Renal pelvis (tissue), 4 donors: ENCODE data around the gene PRKRA. TPM values are rescaled to one million over a fixed set of nuclear protein-coding genes. Genes with fewer than 3 reads are reported as not detected.
A peak's percentile ranks its signal among the peaks of the same experiment; 100 is the strongest.
"Not testable (repeated sequence)": the region's sequence is repeated elsewhere in the genome, so short reads cannot be mapped to it uniquely, and the experiment has no call there.

ENCODE experiments used
- DNase-seq: peaks from one replicate; pipeline ENCODE4 v3.0.0-alpha.2; 2013
- polyA plus RNA-seq, 3 donors: library from polyadenylated mRNA; unstranded; fragments of 120-200 nt; gene quantifications; one replicate each; pipeline ENCODE4 v1.2.1, GENCODE V29; 2013; ENCODE audit not compliant: insufficient read length in 3 of 3

Gene PRKRA
- polyA plus RNA-seq, 3 donors: 69.7 to 83.7 (median 79.1) TPM

GRCh38 chr2:178418426-178418825 lies 32.5 kb downstream of the PRKRA start:
- no peak for DNase-seq

GRCh38 chr2:178417916-178418315 lies 33.1 kb downstream of the PRKRA start:
- DNase-seq: no peak

DNA sequence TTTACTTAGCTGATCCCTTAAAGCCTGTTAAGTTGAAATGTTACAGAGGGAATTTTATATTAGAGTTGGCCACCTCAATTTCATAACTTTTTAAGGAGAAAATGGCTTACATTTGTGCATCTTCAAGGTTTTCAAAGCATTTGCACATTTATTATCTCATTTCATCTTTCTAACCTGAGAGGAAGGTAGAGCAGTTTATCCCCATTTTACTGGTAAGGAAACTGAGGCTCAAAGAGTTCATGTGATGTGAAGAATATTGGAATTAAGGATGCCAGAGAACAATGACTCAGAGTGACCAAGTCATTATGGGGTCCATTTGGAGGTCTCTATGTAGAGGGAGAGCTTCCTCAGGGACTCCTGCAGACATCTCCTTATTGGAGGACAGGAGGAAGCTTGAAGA lies 35.0 kb downstream of the PRKRA start:
- DNase-seq: no peak

- DNase-seq: peak; percentile 94
Observed at GRCh38 chr2:178414266-178415247, 36.4 kb downstream of the PRKRA start.

DNA sequence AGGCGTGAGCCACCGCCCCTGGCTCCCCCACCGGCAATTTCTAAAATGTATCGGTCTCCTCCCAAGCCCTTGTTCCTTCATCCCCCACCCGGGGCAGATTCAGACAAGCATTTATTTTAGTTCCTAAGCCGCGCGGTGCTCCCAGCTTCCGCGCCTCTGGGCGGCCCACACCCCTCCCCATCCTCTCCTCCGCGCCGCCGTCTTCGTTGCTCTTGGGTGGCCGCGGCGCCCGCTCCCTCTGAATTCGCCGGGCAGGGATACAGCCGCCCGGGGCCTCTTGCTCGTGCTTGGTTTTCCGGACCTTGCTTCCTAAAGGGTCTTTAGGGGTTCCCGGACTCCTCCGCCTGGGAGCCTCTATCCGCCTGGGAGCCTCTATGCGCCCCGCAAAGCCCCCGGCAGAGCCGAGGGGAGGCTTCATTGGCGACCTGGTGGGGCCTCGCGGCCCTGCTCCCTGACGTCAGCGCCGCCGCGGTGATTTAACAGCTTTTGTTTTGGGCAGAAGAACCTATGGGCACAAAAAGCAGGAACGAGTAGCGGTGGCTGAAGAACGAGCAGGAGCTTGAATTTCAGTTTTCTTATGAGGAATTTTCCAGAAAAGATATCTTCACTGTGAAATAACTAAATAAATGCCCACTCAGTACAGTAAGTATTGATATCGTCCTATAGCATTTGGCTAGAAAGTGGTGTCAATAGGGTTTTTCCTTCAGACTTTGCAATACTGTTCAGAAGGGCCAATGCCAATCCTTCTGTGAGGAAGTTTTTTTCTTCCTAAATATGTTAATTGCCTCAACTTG lies 37.3 kb downstream of the PRKRA start:
- DNase-seq: peak; percentile 82

DNA sequence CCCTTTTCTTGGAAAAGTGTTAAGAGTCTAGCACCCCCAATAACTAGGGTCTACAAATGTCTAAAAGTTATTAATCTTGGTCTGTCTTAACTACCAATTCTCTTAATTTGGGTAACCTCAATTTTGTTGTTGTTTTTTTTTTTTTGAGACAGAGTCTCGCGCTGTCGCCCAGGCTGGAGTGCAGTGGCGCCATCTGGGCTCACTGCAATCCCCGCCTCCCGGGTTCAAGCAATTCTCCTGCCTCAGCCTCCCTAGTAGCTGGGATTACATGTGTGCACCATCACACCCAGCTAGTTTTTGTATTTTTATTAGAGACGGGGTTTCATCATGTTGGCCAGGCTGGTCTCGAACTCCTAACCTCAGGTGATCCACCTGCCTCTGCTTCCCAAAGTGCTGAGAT lies 38.5 kb downstream of the PRKRA start:
- DNase-seq: not testable (repeated sequence)

- no peak for DNase-seq
Observed at GRCh38 chr2:178412047-178412446, 38.9 kb downstream of the PRKRA start.

GRCh38 chr2:178409261-178409660 lies 41.7 kb downstream of the PRKRA start:
- no peak for DNase-seq

DNA sequence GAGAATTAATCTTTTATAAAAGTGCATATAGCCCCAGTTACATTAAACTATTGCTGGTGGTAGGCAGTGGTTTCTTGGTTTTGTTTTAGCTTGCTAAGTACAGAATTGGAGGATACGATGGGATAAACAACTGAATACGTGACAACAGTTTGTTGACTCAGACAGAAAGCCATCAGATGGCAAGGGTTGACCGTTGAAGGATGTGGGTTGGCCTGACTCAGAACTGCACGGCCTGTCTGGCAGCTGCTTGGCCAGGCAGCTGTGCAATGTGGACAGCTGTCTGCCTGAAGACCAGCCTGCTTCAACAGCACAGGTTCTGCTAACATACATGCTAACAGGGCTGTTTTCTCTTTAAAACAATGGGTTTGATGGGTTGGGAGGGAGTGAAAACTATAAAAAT lies 46.6 kb downstream of the PRKRA start:
- DNase-seq: no peak

- no peak for DNase-seq
Observed at GRCh38 chr2:178403671-178404306, 47.2 kb downstream of the PRKRA start.

GRCh38 chr2:178401994-178402437 lies 49.0 kb downstream of the PRKRA start:
- DNase-seq: no peak

- DNase-seq: peak; percentile 41
Observed at GRCh38 chr2:178397002-178397605, 53.9 kb downstream of the PRKRA start.

DNA sequence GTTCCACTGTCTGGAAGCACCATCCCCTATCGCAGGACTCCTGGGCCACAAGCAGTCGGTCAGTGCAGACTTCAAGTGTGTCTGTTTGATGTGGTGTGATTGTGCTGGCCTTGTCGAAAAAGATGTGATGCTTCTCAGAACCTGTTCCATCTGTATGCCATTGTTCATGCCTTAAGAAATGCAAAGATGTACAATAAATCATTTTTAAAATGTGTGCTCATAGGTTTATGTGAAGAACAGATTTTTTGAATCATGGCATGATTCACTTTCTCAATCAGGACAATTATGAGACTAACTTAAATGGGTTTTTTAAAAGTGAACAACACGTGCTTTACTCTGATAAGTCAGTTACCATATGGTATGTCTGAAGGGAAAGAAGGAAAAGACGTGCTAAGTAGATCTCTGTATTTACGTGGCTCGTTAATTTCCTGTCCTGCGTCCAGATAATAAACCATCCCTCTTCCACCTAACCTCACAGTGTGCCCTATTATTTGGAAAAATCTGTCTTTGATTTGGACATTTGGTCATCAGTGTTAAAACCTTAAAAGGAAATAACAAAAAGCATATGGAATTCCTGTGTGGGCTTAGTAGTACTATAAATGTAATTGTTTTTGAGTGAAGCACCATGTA lies 54.9 kb downstream of the PRKRA start:
- no peak for DNase-seq

DNA sequence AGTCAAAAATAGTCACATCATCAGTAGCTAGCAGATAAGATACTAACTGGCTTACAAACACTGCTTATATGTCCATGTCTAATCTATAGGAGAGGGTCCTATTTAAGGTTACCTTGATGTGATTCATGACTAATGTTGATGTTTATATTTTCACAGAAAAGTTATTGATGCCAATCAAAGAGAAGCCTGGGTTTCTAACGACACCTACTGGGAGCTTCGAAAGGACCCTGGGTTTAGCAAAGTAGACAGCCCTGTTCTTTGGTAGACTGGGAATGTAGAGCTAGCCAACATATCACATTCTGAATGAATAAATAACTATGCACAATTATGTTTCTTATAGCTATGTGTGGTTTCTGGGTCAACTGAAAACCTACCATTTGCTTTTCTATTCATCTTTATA lies 55.7 kb downstream of the PRKRA start:
- no peak for DNase-seq

DNA sequence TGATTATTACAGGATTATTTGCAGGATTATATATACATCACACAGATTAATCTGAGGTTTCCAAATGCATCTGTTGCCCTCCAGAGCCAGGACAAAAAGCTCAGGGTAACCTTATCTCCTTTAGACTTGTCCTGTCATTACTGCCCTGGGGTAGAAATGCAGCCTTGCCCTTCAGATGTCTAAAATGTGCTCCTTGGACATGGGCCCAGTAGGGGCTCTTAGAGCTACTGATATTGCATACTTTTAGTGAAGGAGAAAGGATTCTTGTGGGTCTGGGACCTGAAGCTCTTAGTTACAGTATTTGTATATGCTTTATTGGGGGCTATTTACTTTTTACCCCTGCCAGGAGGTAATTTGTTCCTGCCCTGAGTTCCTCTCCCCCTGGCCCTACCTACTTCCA lies 56.1 kb downstream of the PRKRA start:
- DNase-seq: no peak

GRCh38 chr2:178392215-178392614 lies 58.8 kb downstream of the PRKRA start:
- no peak for DNase-seq

- DNase-seq: no peak
Observed at GRCh38 chr2:178391701-178392100, 59.3 kb downstream of the PRKRA start.

GRCh38 chr2:178388287-178388686 lies 62.7 kb downstream of the PRKRA start:
- no peak for DNase-seq

DNA sequence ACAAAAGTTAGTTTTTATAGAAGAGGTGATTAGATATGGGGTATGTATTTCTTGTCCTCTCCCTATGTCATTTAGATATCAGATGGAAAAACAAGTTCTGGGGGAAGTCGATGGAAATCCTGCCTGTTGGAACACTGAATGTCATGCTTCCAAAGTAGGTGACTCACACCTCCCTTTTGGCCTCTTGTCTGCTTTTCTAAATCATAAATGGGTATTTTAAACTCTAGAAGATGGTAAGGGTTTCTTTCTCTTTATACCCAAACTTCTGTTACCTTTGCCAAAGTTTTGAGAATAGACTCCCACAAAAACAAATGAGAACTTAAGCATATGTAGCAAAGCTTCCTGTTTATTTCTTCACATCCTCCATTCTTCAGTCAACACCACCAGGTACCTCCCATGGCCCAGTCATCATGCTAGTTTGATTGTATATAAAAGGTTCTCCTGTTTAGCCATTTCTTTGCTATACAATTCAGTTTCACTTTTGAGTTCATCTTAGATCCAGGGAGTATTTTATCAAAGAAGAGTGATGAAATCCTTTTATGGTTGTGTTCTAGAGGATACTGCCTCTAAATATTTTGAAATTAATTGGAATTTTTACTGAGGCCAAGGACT lies 63.9 kb downstream of the PRKRA start:
- DNase-seq: no peak

DNA sequence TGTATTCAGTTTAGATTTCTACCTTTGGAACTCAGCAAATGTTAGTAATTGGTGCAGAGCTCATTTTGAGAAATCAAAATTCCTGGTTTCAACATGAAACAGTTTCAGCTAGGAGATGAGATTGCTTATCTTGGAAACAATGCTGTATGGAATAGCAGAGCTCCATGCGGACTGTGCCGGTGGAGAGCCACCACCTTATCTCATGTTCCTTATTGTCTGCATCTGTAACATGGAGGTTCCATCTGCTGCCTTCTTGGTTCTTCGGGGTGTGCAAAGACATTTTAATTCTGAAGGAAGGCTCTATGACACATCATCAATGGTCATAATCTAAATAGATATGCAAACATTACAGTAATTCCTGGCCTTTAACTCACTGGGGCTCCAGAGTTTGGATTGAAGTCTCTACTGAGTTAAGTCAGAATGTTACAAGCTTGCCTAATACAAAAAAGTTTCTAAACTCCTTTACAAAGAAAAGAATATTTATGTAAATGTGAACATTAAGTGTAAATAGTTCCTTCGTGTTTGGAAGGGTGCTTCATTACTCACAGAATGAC lies 65.3 kb downstream of the PRKRA start:
- no peak for DNase-seq

GRCh38 chr2:178383718-178384117 lies 67.3 kb downstream of the PRKRA start:
- no peak for DNase-seq
